NCI-H460 (cell line): ENCODE measurements around the gene FGF14. TPM values are rescaled to one million over a fixed set of nuclear protein-coding genes. Genes with fewer than 3 reads are reported as not detected.

ENCODE experiments used
- DNase-seq: peaks from one replicate; pipeline ENCODE4 v3.0.0-alpha.2; 2016; ENCODE audit warnings: low read depth; ENCODE audit errors: extremely low read depth
- small RNA-seq, 2 experiments: library from RNA; depleted of rRNA; stranded (forward); fragments of <200 nt; gene quantifications; one replicate each; pipeline ENCODE3, GENCODE V24; 2014
- total RNA-seq: library from RNA; depleted of rRNA; stranded (reverse); fragments of >200 nt; shearing (Covaris generic); gene quantifications from 2 replicates; pipeline ENCODE4 v1.2.3, GENCODE V29; 2014; rRNA removed

FGF14 gene
- total RNA-seq, 1 experiment from 2014 or later = 7.5 TPM

- DNase-seq = no peak
These were observed 694.2 kb downstream of the FGF14 start for GRCh38 chr13:101707659-101708058.

DNA sequence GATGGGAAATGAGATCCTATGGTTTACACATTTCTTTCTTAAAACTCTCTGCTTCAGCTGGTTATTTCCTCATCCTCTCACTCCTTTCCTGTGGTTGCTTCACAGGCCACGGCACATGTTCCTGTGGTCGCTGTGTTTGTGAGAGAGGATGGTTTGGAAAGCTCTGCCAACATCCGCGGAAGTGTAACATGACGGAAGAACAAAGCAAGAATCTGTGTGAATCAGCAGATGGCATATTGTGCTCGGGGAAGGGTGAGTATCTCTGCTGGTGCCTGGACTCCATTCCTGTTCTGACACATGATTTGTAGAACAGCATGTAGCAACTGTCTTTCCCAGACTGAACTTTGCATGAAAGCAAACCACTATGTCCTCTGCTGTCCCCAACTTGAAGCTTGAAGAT is 695.2 kb downstream of the FGF14 start:
- peak; percentile 52 for DNase-seq

- DNase-seq = no peak
These were observed 698.0 kb downstream of the FGF14 start for GRCh38 chr13:101703838-101704237.

GRCh38 chr13:101703081-101703480 is 698.8 kb downstream of the FGF14 start:
- DNase-seq = no peak

- DNase-seq = no peak
These were observed 701.2 kb downstream of the FGF14 start for GRCh38 chr13:101700598-101700997.

GRCh38 chr13:101698400-101698799 is 703.4 kb downstream of the FGF14 start:
- DNase-seq = no peak

- no peak for DNase-seq
These were observed 704.1 kb downstream of the FGF14 start for GRCh38 chr13:101697745-101698144.

DNA sequence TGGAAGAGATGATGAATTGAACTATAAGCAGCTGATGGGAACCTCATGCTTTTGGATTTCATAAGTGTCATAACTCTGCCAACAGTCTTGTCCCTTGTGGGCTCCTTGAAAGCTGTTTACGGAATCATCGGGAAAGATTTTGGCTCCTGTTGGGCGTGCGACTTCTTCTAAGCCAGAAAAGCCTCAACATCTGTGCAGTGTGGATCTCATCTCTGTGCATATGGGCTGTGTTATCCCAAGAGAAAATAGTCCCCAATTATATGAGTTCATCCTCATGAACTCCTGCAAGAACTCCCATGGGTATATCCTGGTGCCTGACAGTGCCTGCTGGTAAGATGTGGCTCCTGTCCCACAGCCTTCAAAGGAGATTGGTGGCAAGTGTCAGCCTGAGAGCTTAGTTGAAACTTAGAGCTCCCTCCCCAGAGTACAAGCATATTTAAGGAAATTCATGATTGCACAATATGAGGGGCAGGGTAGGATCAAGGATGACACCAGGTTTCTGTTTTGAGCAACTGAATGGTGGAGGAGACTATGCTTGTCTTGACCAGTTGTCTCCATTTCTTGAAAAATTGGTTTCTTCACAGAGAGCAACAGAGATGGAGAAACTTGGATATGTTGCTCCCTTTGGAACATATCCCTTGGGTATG is 705.9 kb downstream of the FGF14 start:
- no peak for DNase-seq

GRCh38 chr13:101691341-101691860 is 710.4 kb downstream of the FGF14 start:
- no peak for DNase-seq

DNA sequence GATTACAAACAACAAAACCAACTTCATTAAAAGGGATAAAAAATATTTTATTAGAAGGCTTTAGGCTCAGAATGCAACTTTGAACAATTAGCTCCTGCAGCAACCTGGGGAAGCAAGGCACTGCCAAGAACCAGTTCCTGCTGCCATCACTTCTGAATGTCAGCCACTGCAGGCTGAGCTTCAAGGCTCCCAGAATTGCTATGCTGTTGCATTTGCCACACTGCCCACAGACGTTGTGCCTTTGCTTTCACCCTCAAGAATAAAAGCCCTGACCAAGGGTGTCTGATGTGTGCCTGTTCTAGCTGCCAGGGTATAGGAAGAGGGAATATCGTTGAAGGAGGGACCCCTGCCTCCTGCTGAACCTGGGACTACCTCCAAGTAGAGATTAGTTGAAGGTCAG is 711.0 kb downstream of the FGF14 start:
- no peak for DNase-seq

GRCh38 chr13:101686003-101686402 is 715.8 kb downstream of the FGF14 start:
- DNase-seq = no peak

DNA sequence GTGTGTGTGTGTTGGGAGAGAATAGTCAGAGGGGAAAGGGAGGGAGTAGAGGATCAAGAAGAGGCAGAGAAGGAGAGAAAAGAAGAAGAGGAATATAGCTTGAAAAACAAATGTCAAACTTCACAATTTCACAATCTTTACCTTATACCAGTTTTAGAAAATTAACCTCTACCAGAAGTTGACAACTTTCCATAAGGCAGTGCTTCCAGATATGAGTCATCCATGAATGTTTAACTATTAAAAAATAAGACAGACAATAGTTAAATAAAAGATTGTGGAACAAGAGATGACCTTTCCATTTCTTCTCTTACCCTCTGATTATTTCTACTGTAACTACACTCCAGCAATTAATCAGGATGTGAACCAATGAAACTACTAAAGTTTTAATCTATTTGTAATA is 720.0 kb downstream of the FGF14 start:
- DNase-seq = no peak

DNA sequence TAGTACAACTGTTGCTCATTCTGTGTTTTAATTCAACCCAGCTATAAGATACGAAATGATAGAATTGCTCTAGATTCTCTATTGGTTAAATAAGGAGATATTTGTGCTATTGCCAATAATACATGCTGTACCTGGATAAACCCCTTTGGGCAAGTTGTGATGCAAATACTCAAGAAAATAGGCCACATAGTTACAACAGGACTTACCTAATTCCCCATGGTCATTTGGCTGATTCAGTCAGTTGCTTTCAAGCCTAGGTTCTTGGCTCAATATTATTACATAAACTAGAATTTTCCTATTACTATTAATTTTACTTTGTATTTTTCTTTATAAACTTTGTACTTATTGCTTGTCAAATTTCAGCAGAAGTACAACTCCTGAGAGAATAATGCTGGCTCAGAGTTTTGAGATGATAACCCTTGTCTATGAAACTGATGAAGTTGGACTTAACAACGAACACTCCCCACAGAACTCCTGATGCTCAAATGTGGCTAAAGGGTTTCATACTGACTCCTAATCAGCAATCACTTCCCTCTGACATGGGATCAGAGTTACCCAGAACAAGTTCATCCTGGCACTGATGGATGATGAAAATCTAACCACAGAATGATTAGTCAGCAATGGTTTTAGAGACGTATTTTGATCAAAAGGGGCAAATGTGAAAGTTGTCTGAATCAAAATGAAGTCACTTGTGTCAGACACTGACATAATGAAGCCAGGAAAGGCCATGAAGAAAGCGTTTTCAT is 728.3 kb downstream of the FGF14 start:
- DNase-seq = no peak

DNA sequence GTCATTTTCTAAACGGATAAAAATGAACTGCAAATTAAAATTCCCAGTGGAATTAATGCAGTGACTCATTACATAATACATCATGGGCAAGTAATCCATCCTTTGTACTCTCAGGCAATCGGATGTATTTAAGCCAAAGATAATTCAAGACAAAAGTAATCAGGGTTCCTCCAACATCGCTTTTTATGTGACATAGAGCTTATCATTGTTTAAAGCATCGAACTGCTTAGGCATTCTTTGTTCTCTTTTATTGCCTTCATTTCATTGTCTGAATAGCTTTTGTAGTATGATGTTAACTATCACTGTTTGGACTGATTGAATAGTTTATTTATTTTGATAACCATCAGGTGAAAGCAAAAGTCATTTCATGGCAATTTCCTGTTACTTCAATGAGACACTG is 740.0 kb downstream of the FGF14 start:
- DNase-seq = no peak

Small RNA genes lying within 50 kb of the gene (small RNA-seq; reads per million reads assigned to genes)
- gene MIR2681 (0 reads per million in 2 experiments), gene MIR4705 (0 reads per million in 2 experiments), gene RNU1-24P (0 to 0.18 reads per million in 2 experiments), gene RNY1P2 (0 reads per million in 2 experiments), gene RPL39P29 (0 reads per million in 2 experiments)

Other genes with a start within 250 kb of the FGF14 start
- gene TPP2, start 194.9 kb upstream of the FGF14 start, total RNA-seq = 32.6 and 35.6 TPM in 2 replicates